Erythroblast (primary cell): ENCODE results near the gene ADK.
"Not testable (repeated sequence)": the region's sequence is repeated elsewhere in the genome, so short reads cannot be mapped to it uniquely, and the experiment has no call there.

ENCODE experiments used
- DNase-seq, 2 experiments: peaks; one replicate each; lab custom pipeline; 2025; lab: John Stamatoyannopoulos, UW
- GATA1 ChIP-seq: IDR thresholded peaks from 2 replicates; pipeline ENCODE4 v1.6.1; 2011; ENCODE audit warnings: low read depth, mild to moderate bottlenecking, control low read depth, low read length, moderate library complexity
- POLR2A ChIP-seq: IDR thresholded peaks from 2 replicates; pipeline ENCODE4 v1.6.1; 2011; ENCODE audit warnings: mild to moderate bottlenecking, low read length

The ADK gene

DNA sequence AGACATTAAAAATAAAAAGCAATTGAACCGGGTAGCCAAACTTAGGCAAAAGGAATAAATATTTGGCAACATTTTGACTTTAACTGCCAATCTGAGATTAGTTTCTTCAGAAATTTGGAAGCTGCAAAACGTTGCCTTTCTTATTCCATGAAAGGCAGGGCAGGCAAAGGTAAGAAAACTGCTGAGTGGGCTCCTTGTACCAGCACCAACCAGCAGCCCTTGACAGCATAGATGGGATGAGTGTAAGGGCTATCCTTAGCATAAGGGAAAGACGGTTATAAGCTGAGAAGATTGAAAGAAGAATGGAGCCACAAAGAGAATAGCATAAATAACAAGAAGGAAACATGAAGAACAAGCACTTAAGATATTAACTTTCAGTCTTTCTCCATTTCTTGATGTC, 29.0 kb upstream of the ADK start:
- no peak for DNase-seq
- no peak for TF ChIP-seq GATA1

DNA sequence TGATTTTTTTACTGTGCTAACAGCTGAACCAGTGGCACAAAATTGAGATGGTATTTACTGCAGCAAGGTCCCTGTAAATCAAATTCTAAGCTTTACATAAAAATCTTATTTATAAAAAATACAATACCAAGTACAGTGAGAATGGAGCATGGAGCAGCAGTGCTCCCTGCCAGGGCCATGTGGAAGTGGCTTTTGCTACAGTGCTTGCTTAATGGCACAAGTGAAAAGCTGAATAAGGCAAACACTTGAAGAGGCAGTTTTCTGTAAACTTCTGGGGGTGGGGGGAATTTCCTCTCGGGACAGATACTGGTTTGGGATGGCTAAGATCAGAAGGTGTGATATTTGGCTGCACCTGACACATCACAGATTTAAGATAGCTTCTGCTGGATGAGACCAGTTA, 27.9 kb upstream of the ADK start:
- no peak for DNase-seq
- TF ChIP-seq GATA1 (no peak), POLR2A (no peak)

DNA sequence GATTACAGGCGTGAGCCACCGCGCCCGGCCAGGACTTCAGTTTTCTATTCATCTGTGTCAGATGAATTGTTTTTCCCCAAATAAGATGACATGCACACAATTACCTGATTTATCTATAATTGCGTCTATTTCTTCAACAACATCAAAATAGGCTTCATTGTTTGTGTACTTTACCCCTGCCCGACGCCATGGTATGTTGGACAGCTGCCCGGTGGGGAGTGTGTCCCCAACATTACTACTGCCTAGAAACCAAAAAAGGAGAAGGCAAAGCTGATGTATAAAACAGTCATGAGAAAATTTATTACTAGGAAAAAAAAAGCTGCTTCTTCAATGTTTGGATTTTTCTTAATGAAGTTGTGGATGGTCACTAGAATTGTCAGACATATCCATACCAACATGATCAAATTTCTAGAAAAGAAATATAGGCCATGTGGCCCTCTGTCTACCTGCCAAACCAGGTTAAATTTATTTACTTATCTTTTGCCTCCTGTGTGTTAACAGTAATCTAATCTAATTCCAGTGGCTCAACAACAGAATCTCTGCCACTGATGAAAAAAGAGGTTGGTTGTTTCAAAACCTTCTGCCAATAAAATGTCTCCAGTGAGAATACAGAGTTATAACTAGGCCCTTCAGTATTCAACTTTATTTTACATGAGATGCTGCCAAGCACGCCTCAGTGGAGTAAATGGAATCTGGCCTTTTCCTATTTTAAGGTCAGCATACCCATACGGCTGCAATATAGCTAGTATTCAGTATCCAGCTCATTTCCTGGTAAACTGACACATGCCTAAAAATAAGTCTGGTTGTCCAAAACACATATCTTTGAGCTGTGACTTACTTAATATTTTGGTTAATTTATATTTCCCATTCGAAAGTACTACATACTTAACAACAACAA, 16.8 kb upstream of the ADK start:
- DNase-seq = no peak
- TF ChIP-seq GATA1 = no peak
- TF ChIP-seq POLR2A = no peak

DNA sequence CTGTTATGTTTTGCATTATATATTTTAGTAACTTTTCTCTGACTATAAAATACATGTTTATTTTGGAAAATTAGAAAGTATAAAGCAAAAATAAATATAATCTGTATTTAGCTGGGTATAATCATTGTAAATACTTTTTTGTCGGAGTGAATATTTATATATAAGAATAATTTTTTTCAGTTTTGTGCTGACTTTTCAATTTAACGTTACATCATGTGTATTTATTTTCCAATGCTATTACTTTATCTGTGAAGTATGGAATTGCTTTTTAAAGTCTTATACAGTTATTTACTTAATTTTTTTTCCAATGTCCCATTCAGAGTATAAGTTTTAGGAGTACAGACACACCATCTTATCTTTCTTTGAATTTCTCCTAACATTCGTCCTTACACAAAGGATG, 15.6 kb upstream of the ADK start:
- DNase-seq = no peak
- TF ChIP-seq GATA1 (no peak), POLR2A (no peak)

DNA sequence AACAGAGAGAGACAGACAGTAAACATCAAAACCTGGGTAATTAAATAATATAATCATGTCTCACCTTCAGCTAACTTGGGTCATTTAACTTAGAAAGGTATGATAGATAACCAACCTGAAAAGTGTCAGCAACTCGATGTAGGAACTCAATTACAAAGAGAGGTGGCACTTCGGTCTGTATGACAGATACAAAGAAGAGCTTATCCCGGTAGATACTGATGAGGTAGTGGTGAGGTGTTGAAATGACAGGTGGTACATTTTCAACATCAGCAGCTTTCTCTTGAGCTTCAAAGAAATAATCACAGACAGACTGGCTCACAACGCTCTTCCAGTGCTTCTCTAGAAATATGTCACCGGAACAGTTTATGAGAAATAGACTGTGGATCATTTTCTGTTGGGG, 13.0 kb upstream of the ADK start:
- no peak for TF ChIP-seq GATA1
- no peak for TF ChIP-seq POLR2A

DNA sequence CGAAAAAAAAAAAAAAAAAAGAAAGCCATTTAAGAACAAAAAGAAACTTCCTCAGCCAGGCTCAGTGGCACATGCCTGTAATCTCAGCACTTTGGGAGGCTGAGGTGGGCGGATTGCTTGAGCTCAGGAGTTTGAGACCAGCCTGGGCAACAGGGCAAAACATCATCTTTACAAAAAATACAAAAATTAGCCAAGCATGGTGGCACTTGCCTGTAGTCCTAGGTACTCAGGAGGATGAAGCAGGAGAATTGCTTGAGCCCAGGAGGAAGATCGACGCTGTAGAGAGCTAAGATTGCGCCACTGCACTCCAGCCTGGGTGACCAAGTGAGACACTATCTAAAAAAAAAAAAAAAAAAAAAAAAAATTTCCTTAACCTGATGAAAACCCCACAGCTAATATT, 12.4 kb upstream of the ADK start:
- DNase-seq = not testable (repeated sequence)

More for the DNA sequence above, 13.0 kb upstream of the ADK start:
- no peak for DNase-seq

DNA sequence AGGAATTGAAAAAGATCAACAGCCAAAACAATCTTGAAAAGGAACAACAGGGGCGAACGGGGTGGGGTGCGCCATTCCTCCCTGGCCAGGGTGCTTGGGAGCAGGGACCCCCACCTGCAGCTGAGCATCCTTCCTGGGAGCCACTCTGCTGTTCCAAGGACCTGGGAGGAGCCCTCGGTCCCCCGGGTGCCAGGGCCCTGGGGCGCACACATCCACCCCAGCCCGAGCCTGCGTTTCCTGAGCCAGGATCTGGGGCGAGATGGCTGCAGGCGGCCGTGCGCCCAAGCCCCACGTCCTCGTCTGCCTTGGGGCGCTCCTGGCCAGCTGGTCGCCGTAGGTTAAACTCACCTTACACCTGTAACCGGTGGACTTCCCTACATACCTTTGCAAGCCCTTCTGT, 11.0 kb upstream of the ADK start:
- no peak for DNase-seq
- TF ChIP-seq POLR2A (no peak), GATA1 (no peak)

DNA sequence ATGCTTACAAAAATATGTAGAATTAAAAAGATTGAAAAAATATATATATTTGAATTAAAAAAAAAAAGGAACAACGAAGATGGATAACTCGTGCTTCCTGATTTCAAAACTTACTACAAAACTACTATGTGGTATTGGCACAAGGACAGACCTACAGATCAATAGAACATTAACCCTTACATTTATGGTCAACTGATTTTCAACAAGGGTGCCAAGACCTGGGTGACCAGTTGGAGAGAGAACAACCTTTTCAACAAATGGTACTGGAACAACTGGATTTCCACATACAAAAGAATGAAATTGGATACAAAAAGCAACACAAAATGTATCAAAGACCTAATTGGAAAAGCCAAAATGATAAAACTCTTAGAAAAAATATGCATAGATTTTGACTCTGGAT, 10.5 kb upstream of the ADK start:
- no peak for DNase-seq
- no peak for TF ChIP-seq POLR2A
- TF ChIP-seq GATA1 = no peak

DNA sequence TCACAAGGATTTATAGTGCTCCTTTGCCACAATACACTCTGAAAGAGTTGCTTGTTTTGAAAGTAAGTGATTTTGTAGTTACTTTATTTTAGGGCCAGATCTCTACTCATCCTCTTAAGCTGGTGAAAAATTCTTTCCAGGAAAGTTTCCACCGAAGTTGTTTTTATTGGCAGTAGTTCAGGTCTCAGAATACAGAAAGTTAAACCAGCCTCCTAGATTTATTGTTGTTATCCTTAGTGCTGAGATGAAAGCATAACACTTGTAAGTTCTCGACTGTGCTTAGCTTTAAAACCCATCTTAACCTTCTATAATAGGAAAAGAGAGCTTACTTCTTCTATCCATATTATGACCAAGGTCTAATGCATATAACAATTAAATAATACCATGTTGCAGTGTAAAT, 5.9 kb upstream of the ADK start:
- DNase-seq = no peak
- TF ChIP-seq POLR2A (no peak), GATA1 (no peak)

DNA sequence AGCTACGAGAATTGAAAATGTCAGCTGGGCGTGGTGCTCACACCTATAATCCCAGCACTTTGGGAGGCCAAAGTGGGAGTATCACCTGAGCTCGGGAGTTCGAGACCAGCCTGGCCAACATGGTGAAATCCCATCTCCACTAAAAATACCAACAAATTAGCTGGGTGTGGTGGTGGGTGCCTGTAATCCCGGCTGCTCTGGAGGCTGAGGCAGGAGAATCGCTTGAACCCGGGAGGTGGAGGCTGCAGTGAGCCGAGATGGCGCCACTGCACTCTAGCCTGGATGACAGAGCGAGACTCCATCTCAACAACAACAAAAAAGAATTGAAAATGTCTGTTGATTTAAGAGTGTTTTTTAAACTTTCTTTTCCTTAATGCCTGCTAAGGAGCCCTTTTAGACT, 4.0 kb upstream of the ADK start:
- not testable (repeated sequence) for DNase-seq

DNA sequence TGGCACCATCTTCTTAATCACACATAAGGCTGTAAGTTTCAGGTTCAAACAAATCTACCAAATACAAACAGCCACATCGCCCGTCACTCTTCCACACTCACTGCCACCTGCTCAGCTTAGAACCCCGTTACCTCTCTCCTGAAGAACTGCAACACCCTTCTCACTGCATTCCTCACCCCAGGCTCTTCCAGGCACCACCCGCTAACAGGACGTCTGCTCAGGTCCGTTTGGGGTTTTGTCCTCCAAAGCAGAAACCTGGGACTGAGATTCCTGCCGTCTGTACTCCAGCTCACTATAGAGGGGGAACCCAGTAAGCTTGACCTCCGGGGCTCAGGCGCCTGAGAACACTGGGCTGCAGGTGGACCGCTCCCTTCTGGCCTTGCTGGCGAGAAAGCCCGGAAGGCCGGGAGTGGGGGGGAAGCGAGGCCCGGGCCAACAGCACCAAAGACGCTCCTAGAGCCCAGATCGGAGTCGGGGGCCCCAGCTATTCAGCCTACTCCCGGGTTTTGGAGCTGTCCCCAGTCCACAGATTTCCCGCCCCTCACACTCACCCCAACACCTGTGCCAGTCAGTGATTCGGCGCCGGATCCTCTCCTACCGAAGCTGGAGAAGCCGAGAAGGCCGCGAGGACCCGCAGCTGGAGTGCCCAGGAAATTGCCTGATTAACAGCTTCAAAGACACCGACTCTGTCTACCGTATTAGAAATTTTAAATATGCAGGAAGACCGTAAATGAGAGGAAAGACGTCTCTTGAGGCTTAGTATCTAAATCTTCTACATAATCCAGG, 624 bp upstream of the ADK start, which contains the start of gene AP3M1:
TSS of gene AP3M1 (minus strand) at position 625 of the 786 bp plus-strand sequence. CDS start 12,449 bp downstream, outside the sequence.
- TF ChIP-seq GATA1 (no peak), POLR2A (peak; percentile 45)
- DNase-seq = no peak

DNA sequence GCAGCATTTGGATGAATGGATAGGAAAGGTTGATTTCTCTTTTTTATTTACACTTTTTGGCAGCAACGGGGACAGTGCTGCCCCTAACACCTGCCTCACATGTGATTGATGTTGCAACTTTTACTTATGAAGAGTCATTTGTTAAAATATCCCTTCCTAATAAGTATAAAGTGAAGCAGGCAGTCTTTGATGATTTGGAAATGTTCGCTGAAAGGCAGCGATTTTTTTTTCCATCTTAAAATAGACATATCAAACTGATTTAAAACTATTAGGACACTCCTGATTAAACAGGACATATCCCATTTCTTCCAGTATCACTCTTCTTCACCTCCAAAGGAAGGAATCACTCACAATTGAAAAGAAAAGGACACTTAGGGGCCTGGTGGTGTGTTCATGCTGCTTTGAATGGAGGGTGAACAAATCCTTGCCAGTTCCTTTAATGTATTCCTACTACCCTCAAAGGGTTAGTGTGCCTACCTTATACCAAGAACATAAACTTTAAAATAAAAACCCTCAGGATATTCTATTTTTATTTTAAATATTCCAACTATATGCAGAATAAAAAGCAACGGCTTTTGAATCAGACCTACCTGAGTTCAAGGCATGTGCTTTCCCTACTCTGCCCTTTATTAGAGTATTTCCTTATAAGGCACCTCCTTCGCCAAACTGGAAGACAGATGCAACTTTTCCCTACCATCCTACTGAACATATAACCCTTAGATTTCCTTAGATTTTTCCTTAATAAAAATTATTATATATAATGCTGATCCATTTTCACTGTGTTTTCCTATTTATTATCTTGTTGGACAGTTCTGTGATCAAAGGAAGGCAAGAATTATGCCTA, 1.1 kb downstream of the ADK start:
- TF ChIP-seq GATA1 (no peak), POLR2A (no peak)
- peak; percentile 20 to 41 for DNase-seq

DNA sequence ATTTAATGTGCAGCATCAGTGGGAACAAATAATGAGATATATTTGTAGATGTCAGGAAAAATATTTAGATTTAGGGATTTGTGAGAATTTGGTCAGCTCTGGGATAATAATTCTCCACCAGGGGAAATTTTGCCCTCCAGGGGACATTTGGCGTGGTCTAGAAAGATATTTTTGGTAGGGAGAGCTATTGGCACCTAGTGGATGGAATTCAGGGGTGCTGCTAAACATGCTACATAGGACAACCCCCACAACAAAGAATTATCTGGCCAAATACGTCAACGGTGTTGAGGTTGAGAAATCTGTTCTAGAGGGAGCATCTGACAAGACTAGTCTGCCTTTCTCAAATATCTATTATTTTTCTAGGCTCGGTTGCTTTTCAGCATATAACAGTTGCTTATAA, 2.1 kb downstream of the ADK start:
- peak in 1 of 2 experiments; percentile 5 for DNase-seq
- no peak for TF ChIP-seq POLR2A
- TF ChIP-seq GATA1 = no peak

DNA sequence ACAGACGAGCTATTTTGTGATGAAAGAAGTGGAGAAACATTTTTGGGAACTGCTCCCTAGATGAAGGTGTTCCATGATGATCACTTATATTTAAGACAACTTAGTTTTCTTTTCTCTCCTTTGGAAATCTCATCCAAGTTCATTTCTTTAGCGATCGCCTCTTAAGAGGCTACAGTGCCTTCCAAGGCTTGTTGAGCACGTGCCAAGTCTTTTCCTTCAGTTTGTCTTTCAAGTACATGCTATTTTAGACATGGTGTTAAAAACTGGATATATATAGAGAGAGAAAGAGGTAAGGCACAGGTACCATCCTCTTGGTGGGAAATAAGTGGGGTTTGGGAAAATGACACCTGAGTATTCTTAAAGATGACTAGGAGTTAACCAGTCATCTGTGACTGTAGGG, 2.7 kb downstream of the ADK start:
- no peak for DNase-seq
- no peak for TF ChIP-seq GATA1
- TF ChIP-seq POLR2A = no peak
